ENCODE results near the gene KCNH1. TPM values are rescaled to one million over a fixed set of nuclear protein-coding genes. Genes with fewer than 3 reads are reported as not detected.

The KCNH1 gene
- total and polyA plus RNA-seq, 10 of the 15 experiments (the other 5 are each of a cell fraction or from before 2014, with no cell fraction given) = 0.02 to 0.04 (median 0.04) TPM; not detected in 7

GRCh38 chr1:210633140-210633539 is 500.8 kb downstream of the KCNH1 start:
- Histone ChIP-seq H3K27ac (ENCODE audit: control insufficient read depth, insufficient read depth) (no peak overlapping the region), H3K4me1 (ENCODE audit: control insufficient read depth, insufficient read depth, low read length) (no peaks in the 10 kb centered on the region), H3K27me3 (replicated peaks in 1 of 2; ENCODE audit: control insufficient read depth in 2 of 2, insufficient read depth in 2 of 2, low read length in 1 of 2) (no peaks in the 10 kb centered on the region), H3K79me2 (ENCODE audit: control insufficient read depth, insufficient read depth, low read length) (no peaks in the 10 kb centered on the region), H3K9me3 (replicated peaks; ENCODE audit: control insufficient read depth, insufficient read depth, low read length) (no peaks in the 10 kb centered on the region), H3K4me2 (ENCODE audit: control insufficient read depth, insufficient read depth) (no peak overlapping the region), H3K36me3 (ENCODE audit: control insufficient read depth in 2 of 2, insufficient read depth in 2 of 2, low read length in 1 of 2) (no peaks in the 10 kb centered on the region), H4K20me1 (ENCODE audit: control insufficient read depth, insufficient read depth) (no peaks in the 10 kb centered on the region; the same call in 1 of the 2 replicates), H3K4me3 (no peak overlapping the region), H3K9ac (ENCODE audit: control insufficient read depth, insufficient read depth, low read length) (no peak overlapping the region), H2AFZ (ENCODE audit: control insufficient read depth, low read depth, low read length) (no peak overlapping the region)
- TF ChIP-seq CREM (IDR thresholded peaks at IDR 0.05; ENCODE audit: low read depth) = no peak
- no peak for TF ChIP-seq SUZ12 (IDR thresholded peaks at IDR 0.05; ENCODE audit: unreplicated experiment)
- no peak for TF ChIP-seq STAT3 (IDR thresholded peaks at IDR 0.05; ENCODE audit: low read depth, low read length)
- TF ChIP-seq WRNIP1 (IDR thresholded peaks at IDR 0.05; ENCODE audit: borderline replicate concordance, low read depth, low read length) = no peak
- TF ChIP-seq ZBTB33 (IDR thresholded peaks at IDR 0.05) = no peak
- no peak for TF ChIP-seq CUX1 (IDR thresholded peaks at IDR 0.05; ENCODE audit: insufficient replicate concordance, low read depth, low read length)
- TF ChIP-seq RELA (IDR thresholded peaks at IDR 0.05; ENCODE audit: borderline replicate concordance, partially characterized antibody) = no peak
- no peak for TF ChIP-seq CBX5 (IDR thresholded peaks at IDR 0.05; ENCODE audit: low read depth)
- no peak for TF ChIP-seq KLF5 (IDR thresholded peaks at IDR 0.05; ENCODE audit: partially characterized antibody)
- TF ChIP-seq MYC (IDR thresholded peaks at IDR 0.05; ENCODE audit: insufficient read depth, insufficient read length, insufficient replicate concordance, low read length, severe bottlenecking) = no peak
- no peak for TF ChIP-seq ATF2 (IDR thresholded peaks at IDR 0.05; ENCODE audit: low read length)
- TF ChIP-seq NBN (IDR thresholded peaks at IDR 0.05) = no peak
- DNase-seq (ENCODE audit: low read depth, low spot score) (no peak), FAIRE-seq (no peak), ATAC-seq (no peak)
- ChIA-PET SMC1A (ENCODE audit: uncharacterized antibody, unreplicated experiment) (no interaction called here), RAD21 (ENCODE audit: unreplicated experiment) (no interaction called here), CTCF (no interaction called here), POLR2A (no interaction called here)
- 33% methylated on average over 3 of the region's 3 CpGs for WGBS (ENCODE audit: insufficient coverage, insufficient replicate concordance, low lambda C conversion rate, missing lambda C conversion rate)
- in situ Hi-C loops (cut with MboI) = no loop called here
- intact Hi-C loops (cut with micrococcal nuclease; ENCODE audit: unreplicated experiment) = no loop called here
- no TSS peak for BruUV-seq (replicated peaks)

Measured in GM12878 (cell line).